Activated CD8-positive, alpha-beta T cell treated with anti-CD3 and anti-CD28 coated beads for 36 hours (primary cell): ENCODE results near the gene CALM1. TPM values are rescaled to one million over a fixed set of nuclear protein-coding genes. Genes with fewer than 3 reads are reported as not detected.

Experiments used
- ATAC-seq: fragments of 200-7000 bp; cut with Tn5 transposase; one replicate; pipeline ENCODE4 v1.10.0; 2021; ENCODE audit warnings: mild to moderate bottlenecking, moderate library complexity
- CTCF ChIA-PET: fragments of 350-600 bp; sonication (Branson Sonifier 250); formaldehyde crosslinking; loops from one replicate; lab custom pipeline; 2021; ENCODE audit warnings: antibody characterized with exemption; lab: Charles Lee
- POLR2A ChIA-PET: fragments of 350-600 bp; sonication (Branson Sonifier 250); formaldehyde crosslinking; loops from one replicate; lab custom pipeline; 2021; ENCODE audit warnings: antibody characterized with exemption; lab: Charles Lee
- DNase-seq: peaks from one replicate; pipeline ENCODE4 v3.0.0-alpha.2; 2020
- H3K27ac Mint-ChIP-seq: one replicate; pipeline ENCODE4 v1.8.0; 2021; ENCODE audit warnings: mild to moderate bottlenecking, mixed read lengths
- H3K27me3 Mint-ChIP-seq: one replicate; pipeline ENCODE4 v1.8.0; 2021; ENCODE audit warnings: mixed read lengths
- H3K36me3 Mint-ChIP-seq: one replicate; pipeline ENCODE4 v1.8.0; 2021; ENCODE audit warnings: low read depth, mixed read lengths
- H3K4me1 Mint-ChIP-seq: one replicate; pipeline ENCODE4 v1.8.0; 2021; ENCODE audit warnings: low read depth, mixed read lengths
- H3K4me3 Mint-ChIP-seq: one replicate; pipeline ENCODE4 v1.8.0; 2021; ENCODE audit warnings: mild to moderate bottlenecking, moderate library complexity, mixed read lengths
- H3K9me3 Mint-ChIP-seq: one replicate; pipeline ENCODE4 v1.8.0; 2021; ENCODE audit warnings: mixed read lengths
- CTCF ChIP-seq: fragments of 200-600 bp; IDR thresholded peaks from one replicate; pipeline ENCODE4 v1.8.0; 2022; ENCODE audit warnings: antibody characterized with exemption, mild to moderate bottlenecking
- intact Hi-C: fragments of 100-400 bp; cut with micrococcal nuclease; formaldehyde crosslinking; loops from one replicate; pipeline ENCODE4 v1.10.0; 2022
- total RNA-seq, 2 experiments: library from RNA; stranded (reverse); gene quantifications; one replicate each; pipeline ENCODE4 v1.2.3, GENCODE V29; 2021

CALM1 gene
- total RNA-seq, 2 experiments from 2014 or later: 365 to 373 TPM

GRCh38 chr14:90456551-90456950 lies 59.7 kb downstream of the CALM1 start:
- DNase-seq: no peak
- Mint-ChIP-seq H3K36me3 (no peaks in the 10 kb centered on the region), H3K4me3 (no peak overlapping the region), H3K9me3 (no peaks in the 10 kb centered on the region), H3K27ac (no peak overlapping the region), H3K4me1 (peaks cover 6% of the 10 kb centered on the region), H3K27me3 (no peaks in the 10 kb centered on the region)
- CTCF ChIA-PET: no interaction called here
- TF ChIP-seq CTCF: no peak
- intact Hi-C loops: no loop called here
- POLR2A ChIA-PET: no interaction called here
- no peak for ATAC-seq

- CTCF ChIA-PET: no interaction called here
- Mint-ChIP-seq H3K9me3 (no peaks in the 10 kb centered on the region), H3K27me3 (no peaks in the 10 kb centered on the region), H3K4me3 (no peak overlapping the region), H3K4me1 (peaks cover 6% of the 10 kb centered on the region), H3K27ac (no peak overlapping the region), H3K36me3 (no peaks in the 10 kb centered on the region)
- DNase-seq (no peak), ATAC-seq (no peak)
- intact Hi-C loops: no loop called here
- POLR2A ChIA-PET: no interaction called here
- no peak for TF ChIP-seq CTCF
Observed at GRCh38 chr14:90457186-90457585, 60.4 kb downstream of the CALM1 start.

Other genes starting within 250 kb of the CALM1 start
- 100 to 1,000 TPM; 101 to 105 TPM for gene PSMC1, start 140.5 kb upstream of the CALM1 start, total RNA-seq
- 10 to 100 TPM; 19.2 to 21.0 TPM for gene NRDE2, start 65.1 kb upstream of the CALM1 start, total RNA-seq